A673 (cell line): Measurements from ENCODE around the gene SMYD3.

Source experiments
- CTCF ChIP-seq: fragments of 300-800, 200-600 bp; sonication (generic); conservative IDR thresholded peaks from 2 replicates; pipeline ENCODE4 v1.5.1; 2017; ENCODE audit warnings: low read depth, mild to moderate bottlenecking, antibody characterized with exemption, low read length, moderate library complexity, mixed read lengths
- EZH2 ChIP-seq: fragments of 200-600 bp; sonication (generic); IDR thresholded peaks from 2 replicates; pipeline ENCODE4 v1.6.1; 2017; ENCODE audit warnings: borderline replicate concordance, low read depth, mild to moderate bottlenecking, mixed read lengths, antibody characterized with exemption, low read length; ENCODE audit not compliant: poor library complexity, severe bottlenecking

- TF ChIP-seq EZH2 (no peak), CTCF (no peak)
These were observed 432.7 kb downstream of the SMYD3 start for GRCh38 chr1:246074421-246074820.
